SKM-1 (cell line): Measurements from ENCODE around the gene TTC39B.
A peak's percentile ranks its signal among the peaks of the same experiment; 100 is the strongest.

Source experiments
- DNase-seq: peaks from one replicate; lab custom pipeline; 2025; ENCODE audit not compliant: unreplicated experiment; lab: John Stamatoyannopoulos, UW

The TTC39B gene

DNA sequence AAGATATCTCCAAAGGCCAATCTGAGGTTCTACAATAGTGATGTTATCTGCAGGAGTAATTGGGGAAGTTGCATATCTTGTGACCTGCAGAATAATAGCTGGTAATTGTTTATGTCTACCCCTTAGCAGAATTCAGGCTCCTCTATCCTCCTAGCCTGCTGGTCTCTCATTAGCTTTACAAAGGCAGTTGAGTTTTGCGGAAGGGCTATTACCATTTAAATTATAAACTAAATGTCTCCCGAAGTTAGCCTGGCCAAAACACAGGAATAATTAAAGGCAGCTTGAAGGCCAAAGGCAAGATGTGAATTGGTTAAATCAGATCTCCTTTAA lies 168.7 kb downstream of the TTC39B start:
- DNase-seq = no peak

DNA sequence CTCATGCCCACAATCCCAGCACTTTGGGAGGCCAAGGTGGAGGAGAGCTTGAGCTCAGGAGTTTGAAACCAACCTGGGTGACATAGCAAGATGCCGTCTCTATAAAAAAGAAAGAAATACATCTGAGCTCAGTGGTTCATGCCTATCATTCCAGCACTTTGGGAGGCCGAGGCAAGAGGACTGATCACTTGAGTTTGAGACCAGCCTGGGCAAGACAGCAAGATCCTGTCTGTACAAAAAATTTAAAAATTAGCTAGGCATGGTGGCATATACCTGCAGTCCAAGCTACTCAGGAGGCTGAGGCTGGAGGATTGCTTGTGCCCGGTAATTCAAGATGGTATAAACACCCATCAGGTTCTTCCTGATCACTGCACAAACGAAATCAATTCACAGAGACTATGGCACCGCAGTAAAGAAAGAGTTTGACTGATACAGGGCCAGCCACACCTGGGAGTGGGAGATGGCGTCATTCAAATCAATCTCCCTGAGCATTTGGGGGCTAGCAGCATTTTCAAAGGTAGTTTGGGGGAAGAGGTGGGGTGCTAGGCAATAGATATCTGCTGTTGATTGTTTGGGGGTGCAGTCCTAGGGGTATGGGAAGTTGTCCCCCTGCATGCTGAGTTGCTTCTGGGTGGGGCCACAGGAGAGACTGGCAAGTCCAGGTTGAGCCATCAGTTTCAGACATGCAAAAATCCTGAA lies 169.2 kb downstream of the TTC39B start:
- DNase-seq = no peak

DNA sequence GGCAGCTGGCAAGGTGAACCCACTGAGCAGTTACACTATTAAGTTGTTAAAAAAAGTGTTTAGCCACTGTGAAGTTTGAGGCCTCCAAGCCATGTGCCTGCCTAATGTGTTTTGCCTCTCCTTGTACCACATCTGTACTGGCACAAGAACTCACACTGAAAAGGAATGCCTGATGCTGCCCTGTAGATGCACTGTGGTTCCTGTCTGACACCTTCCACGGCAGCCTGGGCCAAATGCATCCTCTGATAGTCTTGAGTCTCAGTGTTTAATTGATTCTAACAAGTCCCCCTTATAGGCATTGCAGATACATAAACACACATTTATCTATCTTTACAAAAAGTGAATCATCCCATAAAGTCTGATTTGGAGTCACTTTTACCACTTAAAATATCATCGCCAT lies 169.9 kb downstream of the TTC39B start:
- DNase-seq = no peak

DNA sequence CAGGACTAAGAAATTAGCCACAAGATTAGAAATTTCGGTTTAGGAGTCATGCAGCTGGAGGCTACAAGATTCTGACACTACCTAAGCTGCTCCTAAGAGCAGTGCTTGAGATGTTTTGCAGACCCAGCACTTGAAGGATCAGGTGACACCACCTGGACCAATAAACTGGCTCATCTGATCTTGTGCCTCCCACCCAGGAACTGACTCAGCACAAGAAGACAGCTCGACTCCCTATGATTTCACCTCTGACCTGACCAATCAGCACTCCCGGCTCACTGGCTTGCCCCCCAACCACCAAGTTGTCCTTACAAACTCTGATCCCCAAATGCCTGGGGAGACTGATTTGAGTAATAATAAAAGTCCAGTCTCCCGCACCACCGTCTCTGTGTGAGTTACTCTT lies 170.4 kb downstream of the TTC39B start:
- no peak for DNase-seq

DNA sequence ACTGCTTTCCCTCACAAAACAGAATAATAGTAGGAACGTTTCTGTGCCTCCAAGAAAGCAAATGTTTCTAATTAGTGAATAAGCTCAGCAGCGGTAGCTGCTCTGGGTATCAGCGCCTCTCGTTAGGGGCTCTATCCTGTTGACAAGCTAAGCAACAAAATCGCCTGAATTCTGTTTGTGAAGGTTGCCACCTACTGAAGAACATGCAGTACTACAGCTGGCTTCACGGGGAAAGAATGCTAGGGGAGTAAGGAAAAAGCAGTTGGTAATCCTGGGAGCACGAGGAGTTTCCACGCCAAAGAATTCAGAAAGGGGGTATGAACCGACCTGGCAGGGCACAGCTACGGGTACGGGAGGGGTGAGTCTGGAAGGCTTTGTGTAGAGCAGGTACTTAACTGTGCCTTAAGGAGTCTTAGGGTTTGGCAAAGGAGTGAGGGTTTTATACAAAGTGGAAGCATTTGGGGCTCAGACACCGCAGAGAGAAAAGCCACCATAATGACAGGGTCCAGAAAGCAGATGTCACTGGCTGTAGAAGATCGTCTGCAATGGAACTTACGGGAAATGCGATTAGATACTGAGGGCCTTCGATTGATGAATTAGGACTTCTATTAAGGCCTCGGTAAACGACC lies 171.7 kb downstream of the TTC39B start:
- DNase-seq = peak; percentile 46

DNA sequence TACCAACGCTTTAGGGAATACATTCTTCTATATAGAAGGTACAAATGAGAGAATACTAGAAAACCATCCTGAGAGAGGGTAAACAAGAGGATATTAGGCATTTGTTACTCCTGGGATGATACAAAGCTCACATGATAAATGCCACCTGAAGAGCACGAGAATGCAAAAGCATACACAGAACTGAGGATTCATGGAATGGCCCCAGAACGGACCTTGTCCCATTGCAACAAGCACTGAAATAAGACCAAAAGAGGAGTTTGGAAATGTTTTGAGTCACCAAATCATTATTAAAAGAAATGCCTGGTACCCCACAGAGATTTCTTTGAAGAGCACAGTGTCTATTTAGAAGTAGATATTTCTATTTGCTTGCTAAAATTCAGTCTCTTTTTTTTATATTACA lies 173.5 kb downstream of the TTC39B start:
- DNase-seq = no peak

DNA sequence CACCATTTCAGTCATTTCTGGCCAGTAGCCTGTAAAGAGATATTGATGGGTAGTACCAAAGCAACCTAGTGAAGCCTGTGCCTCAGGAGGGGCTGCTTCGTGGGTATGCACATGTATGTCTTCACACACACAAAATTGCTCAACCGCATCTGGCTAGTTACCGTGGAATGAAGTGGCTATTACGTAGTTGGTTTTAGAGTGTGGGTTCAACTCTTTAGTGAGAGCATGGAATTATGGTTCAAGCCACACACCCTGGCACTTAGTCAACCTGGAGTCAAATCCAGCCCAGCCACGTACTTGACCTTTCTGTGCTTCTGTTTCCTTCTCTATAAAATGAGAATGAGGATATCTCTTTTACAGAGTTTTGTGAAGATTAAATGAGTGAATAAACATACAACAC lies 174.9 kb downstream of the TTC39B start:
- DNase-seq = no peak

DNA sequence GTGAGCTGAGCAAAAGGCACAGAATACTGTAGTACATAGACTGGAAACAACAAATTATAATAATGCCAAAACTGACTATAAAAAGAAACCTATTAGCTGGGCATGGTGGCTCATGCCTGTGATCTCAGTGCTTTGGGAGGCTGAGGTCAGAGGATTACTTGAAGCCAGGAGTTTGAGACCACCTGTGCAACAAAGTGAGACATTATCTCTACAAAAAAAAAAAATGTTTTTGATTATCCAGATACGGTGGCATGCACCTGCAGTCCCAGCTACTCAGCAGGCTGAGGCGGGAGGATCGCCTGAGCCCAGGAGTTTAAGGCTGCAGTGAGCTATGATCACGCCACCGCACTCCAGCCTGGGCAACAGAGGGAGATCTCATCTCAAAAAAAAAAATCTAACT lies 175.9 kb downstream of the TTC39B start:
- DNase-seq = no peak

DNA sequence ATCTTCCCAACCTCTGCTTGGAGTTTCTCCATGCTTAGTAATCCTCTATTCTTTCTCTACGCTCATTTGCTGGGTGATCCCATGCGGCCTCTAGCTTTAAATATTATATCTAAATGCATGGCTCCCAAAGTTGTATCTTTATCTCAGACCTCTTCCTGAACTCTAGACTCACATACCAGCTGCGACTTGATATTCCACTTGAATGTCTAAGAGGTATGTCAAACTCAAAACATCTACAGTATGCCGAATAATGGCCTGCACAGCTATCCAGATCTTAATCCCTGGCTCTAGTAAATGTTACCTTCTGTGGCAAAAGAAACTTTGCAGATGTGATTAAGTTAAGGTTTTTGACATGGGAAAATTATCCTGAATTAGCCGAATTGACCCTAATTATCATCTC lies 179.2 kb downstream of the TTC39B start:
- no peak for DNase-seq

DNA sequence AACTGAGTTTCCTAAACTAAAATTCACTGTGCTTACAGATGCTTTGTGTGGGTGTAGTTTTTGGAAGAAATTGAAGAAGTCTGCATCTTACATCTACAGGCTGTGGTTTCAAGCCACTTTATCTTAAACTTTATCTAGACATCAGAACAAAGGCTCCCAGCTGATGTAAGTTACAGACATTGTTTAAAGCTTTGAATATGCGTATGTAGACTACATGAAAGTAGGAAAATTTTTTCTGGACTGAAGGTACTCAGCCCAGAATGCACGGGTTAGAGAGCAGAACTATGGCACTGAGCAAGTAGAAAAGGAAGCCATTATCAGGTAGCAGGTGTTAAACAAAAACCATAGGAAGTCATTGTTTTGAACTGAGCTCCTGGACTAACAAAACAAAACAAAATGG lies 185.4 kb downstream of the TTC39B start:
- DNase-seq = no peak

DNA sequence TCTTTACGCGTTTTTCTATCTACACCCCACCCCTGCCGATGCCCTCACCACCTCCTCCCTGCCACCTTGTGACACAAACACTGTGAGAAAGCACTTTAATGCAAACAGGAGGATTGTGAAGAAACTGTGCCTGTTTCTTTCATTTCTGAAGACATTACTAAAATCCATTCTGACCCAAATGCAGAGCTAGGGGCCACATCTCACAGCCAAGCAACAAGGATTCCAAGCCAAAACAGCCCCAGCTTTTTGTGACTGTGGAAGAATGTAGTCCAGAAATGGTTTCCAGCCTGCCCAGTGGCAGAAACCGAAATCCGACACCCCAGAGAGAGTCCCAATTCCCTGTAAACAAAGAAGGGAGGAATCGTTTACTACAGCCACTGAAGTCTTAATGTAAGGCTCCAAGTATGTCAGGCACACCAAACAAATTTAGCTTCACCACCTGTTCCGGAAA lies 190.9 kb downstream of the TTC39B start:
- no peak for DNase-seq

DNA sequence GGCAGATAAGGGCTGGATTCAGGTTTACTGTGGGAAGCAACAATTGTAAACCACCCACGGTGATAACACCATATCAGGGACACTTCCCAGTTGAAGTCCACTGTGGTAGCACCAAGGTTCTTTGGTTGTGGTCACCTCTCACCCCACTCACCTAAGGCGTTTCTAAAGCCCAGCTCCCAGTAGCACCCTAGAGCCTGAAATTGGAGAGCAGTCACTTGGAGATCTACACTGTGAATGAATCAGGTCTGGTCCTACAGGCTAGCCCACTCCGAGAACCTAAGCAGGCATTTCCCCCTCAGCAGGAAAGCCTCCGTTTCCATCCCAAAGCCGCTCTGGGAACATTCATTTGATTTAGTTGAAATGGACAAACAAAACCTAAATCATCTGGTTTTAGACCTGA lies 191.3 kb downstream of the TTC39B start:
- DNase-seq = no peak

DNA sequence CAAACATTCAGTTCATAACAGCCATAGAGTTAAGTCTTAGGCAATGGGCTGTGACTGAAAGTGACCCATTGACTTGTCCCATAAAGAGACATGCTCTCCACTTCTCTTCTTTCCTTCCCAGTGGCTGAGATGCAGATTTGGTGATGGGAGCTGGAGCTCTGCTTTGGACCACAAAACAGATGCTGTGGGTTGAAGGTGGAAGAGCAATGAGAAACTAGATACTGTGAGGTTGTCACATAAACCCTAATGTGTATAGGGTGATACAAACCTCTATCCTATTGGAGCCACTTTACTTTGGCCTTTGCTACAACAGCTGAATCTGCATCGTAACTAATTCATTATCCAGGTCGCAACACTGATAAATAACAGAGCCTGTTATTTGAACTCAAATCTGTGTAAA lies 192.0 kb downstream of the TTC39B start:
- DNase-seq = no peak
